ENCODE data around the gene SEPTIN10.

- TF ChIP-seq CTCF (IDR thresholded peaks at IDR 0.05) (no peak), EZH2 (IDR thresholded peaks at IDR 0.05; ENCODE audit: borderline replicate concordance, insufficient read depth, low read depth, low read length, poor library complexity, severe bottlenecking) (no peak)
These were observed 27.1 kb downstream of the SEPTIN10 start for GRCh38 chr2:109586687-109587086.
